Caki2 (cell line): ENCODE measurements around the gene GLP2R. TPM values are rescaled to one million over a fixed set of nuclear protein-coding genes. Genes with fewer than 3 reads are reported as not detected.

ENCODE experiments used
- DNase-seq: peaks from one replicate; pipeline ENCODE4 v3.0.0-alpha.2; 2015; ENCODE audit warnings: low read depth
- in situ Hi-C: cut with HindIII; loops from 2 replicates; pipeline ENCODE4 v1.10.0; 2016; ENCODE audit warnings: low sequenced_read_pairs, low pct_unique_long_range_greater_than_20kb, mixed read lengths
- total RNA-seq: library from RNA; depleted of rRNA; stranded (reverse); fragments of >200 nt; shearing (Covaris generic); gene quantifications from 2 replicates; pipeline ENCODE4 v1.2.3, GENCODE V29; 2014; ENCODE audit warnings: low replicate concordance

Gene GLP2R
- total RNA-seq, 1 experiment from 2014 or later, result 3.9 TPM

DNA sequence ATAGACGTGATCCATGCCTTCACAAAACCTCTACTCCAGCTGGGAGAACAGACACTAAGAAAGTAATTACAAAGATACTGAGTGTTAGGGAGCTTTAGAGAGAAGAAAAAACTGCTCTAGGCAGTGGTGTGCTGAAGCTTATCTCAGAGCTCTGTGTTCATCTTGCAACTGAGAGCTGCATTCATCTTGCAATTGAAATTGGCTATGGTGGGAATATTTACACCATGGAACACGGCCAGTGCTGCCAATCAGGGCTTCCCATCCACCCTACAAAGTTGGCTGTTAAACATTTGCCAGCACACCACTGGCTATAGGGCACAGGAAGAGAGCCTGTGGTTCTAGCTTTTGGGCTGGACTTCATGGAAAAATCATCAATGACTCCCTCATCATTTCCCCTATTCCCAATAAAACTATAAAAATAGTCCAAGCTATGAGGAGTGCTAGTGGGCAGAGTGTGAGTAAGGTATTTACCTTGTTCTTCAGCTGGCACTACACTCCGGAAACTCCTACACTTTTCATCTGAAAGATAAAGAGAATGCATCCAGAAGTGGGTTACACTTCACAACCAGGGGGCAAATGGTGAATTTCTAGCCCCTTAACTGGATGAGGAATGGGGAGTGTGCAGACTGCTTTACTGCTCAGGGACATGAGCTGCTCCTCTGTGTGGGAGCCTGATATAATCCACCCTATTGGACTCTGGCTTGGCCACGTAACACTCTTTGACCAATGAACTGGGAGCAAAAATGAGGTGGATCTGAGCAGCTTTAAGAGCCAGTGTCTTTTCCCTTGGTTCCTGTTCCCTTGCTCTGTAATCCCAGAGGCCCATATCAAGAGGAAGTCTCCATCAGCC, 15.4 kb upstream of the GLP2R start:
- no peak for DNase-seq
- in situ Hi-C loops, result no loop called here

DNA sequence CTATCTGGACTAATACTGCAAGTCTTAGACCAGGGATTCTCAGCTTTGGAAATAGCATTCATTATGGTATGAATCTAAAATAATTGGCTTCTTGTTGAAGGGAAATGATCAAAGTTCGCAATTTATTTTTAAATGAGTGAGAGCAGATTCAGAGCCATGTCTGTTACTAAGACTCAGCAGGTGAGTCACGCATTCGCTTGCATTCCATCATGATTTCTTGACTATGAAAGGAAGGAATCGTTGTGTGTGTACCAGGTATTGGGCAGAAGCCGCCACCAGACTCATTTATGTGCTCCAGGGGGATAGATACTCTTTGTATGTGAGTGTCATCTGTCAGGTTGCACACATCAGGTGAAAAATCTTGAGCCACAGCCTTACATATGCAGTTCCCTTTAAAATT, 14.6 kb upstream of the GLP2R start:
- no peak for DNase-seq
- in situ Hi-C loops, result no loop called here

DNA sequence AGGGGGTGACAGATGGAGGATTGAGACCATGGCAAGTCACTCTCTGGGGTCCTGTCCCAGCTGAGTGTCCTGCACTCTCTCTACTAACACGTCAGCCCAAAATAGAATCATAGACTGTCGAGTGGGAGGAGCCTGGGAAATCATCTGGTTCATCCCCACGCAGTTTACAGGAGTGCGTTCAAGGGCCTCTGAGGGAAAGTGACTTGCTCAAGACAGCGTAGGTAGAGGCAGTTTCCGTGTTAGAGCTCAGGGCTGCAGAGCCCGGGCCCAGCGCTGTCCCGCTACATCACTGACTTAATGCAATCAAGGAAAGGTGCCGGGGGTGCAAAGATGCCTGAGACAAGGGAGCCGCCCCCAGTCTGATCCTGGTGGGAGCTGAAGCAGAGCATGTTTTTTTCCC, 14.2 kb upstream of the GLP2R start:
- no peak for DNase-seq
- in situ Hi-C loops, result no loop called here

DNA sequence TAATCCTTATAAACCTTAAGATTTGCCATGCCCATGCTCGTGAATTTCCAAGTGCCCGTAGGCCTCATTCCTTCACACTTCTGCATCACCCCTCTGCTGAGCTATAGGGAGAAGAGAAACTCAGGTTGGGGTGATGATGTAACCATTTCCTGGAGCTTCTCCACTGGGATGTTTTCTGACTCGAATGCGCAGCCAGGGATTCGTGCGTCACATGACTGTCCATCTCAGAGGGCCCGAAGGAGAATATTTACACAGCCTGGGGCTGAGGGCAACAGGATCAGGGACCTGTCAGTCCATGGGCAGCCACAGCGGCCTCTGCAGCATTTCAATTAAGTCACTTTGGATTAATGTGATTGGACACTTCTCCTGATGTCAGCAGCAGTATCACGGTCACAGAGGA, 12.6 kb upstream of the GLP2R start:
- in situ Hi-C loops, result no loop called here
- no peak for DNase-seq

DNA sequence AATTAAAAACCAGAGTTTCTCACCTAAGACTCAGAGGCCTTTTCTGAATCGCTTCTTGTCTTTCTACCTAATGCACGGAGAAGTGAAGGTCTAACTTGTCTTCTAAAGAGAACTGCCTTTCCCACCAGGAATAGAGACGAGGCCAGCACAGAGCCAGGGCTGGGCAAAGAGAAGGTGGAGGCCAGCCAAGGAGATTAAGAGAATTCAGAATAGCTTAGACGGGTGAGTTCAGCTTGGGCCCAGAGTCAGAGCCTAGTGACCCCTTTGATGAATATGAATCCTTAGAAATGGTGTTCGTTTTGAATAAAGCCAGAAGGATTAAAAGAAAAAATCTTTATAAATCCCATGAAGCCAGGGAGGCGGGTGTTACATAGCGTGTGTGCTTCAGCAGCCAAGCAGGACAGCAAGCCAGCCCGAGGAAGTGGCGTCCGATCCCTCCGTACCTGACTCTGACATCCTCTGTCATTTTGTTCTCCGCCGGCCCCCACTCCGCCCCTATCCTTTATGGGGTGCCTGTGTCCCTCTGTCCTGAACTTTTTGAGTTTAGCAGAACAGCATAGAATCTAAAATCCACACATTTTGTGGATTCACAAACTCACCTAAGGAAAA, 11.3 kb upstream of the GLP2R start:
- DNase-seq, result no peak
- in situ Hi-C loops, result no loop called here

DNA sequence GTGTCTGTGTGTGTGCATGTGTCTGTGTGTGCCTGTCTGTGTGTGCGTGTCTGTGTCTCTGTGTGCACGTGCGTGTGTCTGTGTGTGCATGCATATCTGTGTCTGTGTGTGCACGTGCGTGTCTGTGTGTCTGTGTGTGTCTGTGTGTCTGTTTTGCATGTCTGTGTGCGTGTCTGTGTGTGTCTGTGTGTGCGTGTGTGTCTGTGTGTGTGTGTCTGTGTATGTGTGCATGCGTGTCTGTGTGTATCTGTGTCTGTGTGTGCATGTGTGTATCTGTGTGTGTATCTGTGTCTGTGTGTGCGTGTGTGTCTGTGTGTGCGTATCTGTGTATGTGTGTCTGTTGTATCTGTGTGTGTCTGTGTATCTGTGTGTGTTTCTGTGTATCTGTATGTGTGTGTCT, 9.3 kb upstream of the GLP2R start:
- in situ Hi-C loops, result no loop called here
- no peak for DNase-seq

DNA sequence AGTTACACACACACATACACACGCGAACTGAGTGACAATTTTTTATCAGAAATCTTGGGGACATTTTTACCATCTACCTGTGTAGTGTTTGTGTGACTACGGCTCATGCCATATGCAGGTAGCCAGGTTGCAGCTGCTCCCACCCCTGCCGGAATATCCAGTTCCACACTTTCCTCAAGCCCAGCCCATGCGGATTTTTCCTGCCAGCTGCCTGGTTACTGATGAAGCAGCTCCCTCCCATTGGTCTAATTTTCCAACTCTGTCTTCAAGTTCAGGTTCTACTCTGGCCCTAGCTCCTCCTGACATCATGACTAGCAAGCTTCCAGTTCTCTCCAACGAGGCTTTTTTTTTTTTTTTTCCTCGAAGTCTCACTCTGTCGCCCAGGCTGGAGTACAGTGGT, 8.6 kb upstream of the GLP2R start:
- in situ Hi-C loops, result no loop called here
- peak; percentile 57 for DNase-seq

DNA sequence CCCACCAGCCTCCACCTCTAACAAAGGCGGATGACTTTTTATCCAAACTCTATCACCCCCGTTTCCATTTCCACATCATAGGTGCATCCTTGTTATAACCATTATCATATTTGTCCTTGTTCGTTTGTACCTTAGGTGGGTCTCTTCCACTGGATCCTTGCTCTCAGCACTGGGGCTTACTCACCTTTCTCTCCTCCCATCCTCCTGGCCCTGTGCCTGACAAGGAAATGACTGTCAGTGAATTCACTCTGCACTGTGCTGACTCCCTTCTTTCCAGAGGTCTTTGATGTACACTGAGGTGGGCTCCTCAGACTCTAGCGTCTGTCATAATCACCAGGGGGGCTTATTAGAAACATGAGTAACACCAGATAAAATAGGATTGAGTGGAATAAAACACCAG, 7.0 kb upstream of the GLP2R start:
- in situ Hi-C loops, result no loop called here
- no peak for DNase-seq

DNA sequence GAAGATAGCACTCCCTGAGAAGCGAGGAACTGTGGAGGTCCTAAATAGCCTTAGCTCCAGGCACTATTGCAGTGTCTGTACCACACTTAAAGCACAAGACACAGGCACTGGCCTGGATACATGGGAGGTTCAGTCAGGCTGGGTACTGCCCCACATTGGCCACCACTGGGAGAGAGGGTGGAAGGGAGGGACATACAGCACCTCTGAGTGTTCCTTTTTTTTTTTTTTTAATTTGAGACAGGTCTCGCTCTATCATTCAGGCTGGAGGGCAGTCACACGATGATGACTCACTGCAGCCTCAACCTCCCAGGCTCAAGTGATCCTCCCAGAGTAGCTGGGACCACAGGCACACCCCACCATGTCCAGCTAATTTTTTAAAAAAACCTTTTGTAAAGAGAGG, 5.3 kb upstream of the GLP2R start:
- no peak for DNase-seq
- in situ Hi-C loops, result no loop called here

DNA sequence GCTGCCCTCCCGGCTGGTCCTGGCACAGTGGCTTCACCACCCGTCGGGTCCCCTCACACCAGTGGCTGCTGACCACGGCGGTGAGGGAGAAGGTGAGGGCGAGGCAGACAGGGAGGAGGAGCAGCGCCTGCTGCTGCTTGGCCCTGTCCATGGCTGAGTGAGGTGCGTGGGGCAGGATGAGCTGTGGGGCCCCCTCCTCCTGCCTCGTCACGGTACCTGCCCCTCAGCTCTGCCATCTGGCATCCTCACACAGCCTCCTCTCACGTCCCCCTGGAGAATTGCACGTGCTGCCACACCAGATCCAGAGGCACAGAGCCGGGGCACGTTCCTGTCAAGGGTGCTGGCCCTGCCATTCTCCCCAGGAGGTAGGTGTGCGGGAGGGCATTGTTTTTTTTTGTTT, 3.8 kb upstream of the GLP2R start, which contains the start of gene GSG1L2:
Gene GSG1L2 (minus strand): TSS at position 159 of the 400 bp plus-strand sequence. CDS start 8 bp downstream, at position 151.
- in situ Hi-C loops, result no loop called here
- no peak for DNase-seq

DNA sequence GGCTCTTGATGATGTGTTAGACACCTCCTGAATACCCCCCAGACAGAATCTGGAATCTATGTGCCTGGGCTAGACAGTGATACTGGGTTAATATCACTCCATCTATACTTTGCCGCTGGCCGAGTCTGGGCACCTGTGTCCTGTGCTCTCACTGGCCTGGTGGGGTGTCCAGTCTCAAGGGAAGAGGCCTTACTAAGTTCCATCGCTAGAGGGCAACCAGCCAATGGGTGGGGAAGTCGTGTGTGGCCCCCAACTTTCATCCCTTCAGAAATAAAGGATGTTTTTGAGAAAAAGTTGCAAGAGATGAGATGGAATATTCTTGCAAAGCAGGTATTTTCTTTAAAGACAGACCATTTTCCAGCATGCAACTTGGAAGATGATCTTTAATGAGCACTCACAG, 1.6 kb upstream of the GLP2R start:
- DNase-seq, result no peak
- in situ Hi-C loops, result no loop called here

DNA sequence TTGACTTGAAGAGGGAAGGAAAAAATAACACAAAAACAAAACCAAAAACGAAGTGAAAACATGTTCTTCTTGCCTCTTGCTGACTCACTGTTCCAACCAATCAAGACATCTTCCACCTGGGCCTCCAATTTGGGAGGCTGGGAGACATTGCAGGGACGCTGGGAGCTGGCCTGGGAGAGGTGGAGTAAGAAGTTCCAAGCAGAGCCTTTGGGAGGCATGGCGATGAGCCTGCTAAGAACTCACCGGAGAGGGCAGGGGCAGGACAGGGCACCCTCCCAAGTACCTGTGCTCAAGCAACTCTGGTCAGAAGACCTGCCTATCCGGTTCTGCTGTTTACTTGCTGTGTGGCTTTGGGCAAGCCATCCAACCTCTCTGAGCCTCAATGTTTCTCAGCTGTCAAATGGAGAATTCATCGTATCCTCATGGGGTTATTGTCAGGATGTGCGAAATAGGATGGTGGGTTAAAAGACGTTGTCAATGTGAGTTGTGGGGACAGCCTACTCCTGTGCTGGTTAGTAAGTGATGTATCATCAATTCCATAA, 856 bp upstream of the GLP2R start:
- DNase-seq, result no peak
- in situ Hi-C loops, result no loop called here

DNA sequence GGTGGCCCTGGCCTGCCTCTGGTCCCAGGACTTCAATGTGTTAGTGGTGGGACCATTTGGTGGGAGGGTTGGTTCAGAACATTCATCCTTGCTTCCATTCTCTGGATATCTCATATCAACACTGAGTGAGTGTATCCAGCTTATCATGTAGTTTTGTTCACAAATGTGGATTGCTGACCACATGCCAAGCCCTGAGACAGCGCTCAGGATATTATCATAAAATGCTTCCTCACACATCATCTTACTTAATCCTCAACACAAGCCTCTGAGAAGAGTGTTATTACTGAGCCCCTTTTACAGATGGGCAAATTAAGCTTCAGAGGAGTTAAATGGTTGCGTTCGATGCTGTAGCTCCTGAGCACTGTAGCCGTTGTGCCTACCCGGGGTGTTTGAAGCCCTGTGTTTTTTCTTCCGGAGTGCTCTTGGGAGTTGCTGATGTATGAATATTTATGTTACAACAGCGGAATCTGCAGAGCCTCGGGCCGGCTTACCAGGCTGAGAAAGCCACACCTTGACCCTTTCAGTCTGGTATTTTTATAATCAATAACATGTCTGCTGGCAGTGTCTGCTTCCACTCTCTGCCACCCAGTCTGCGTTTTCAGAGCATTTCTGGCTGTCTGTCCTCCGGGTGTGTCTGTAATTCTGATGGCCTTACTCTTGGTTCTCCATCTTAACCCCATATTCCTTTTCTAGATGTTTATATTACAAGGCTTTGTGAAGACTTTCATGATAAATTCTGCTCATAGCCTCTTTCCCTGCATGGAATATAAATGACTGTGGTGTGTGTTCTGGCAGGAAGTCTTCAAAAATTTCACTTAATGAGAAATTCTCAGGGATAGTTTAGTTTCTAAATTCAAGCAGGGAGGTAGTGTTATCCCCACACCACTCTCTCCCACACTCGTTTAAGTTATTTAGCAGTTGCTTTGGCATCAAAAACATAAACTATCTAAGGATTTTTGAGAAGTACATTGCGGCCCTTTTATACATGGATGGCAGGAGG, 2.9 kb downstream of the GLP2R start:
- no peak for DNase-seq
- in situ Hi-C loops, result no loop called here

DNA sequence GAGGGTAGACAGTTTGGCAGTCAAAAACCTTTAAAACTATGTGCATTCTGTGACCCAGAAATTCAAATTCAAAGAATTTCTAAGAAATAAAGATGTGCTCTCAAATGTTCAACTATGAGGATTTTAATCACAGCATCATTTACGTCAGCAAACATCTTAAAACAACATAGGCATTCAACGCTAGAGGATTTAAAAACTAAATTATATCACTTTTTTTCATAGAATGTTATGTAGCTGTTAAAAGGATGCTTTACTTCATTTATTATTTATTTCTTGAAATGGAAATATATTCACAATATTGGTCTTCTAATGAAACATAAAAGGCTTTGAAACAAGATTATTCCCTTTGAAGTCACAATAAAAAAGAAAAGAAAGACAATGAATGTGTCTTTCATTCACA, 3.6 kb downstream of the GLP2R start:
- in situ Hi-C loops, result no loop called here
- DNase-seq, result no peak

DNA sequence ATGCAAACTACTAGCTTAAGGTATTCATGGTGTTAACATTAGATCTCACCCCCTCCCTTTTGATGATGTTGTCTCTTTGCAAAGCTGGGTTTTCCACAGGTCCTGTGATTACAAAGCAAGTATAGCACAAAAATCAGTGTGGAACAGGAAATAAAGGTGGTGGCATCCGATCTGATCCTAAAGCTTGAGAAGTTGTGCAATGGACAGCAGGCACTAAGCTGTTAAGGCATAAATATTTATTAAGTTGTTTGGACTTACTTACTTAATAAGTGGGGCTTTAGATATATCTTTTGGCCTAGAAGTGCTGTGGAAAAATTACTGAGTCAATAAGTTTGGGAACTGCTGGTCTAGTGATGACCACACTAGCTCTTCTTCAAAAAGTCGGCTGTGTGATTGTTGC, 5.0 kb downstream of the GLP2R start:
- in situ Hi-C loops, result no loop called here
- no peak for DNase-seq

DNA sequence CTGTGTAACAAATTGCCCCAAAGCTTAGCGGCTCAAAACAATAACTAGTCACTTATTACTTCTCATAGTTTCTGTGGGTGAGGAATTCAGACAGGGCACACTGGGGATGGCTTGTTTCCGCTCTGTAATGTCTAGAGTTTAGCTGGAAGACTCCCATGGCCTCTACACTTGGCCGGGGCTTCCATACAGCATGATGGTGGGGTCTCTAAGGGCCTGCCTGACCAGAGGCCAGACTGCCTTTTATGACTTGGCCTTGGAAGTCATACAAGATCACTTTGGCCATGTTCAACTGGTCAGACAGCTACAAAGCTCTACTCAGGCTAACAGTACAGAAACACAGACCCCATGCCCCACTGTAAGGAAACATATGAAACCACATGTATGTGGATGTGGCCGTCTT, 8.2 kb downstream of the GLP2R start:
- in situ Hi-C loops, result no loop called here
- no peak for DNase-seq

DNA sequence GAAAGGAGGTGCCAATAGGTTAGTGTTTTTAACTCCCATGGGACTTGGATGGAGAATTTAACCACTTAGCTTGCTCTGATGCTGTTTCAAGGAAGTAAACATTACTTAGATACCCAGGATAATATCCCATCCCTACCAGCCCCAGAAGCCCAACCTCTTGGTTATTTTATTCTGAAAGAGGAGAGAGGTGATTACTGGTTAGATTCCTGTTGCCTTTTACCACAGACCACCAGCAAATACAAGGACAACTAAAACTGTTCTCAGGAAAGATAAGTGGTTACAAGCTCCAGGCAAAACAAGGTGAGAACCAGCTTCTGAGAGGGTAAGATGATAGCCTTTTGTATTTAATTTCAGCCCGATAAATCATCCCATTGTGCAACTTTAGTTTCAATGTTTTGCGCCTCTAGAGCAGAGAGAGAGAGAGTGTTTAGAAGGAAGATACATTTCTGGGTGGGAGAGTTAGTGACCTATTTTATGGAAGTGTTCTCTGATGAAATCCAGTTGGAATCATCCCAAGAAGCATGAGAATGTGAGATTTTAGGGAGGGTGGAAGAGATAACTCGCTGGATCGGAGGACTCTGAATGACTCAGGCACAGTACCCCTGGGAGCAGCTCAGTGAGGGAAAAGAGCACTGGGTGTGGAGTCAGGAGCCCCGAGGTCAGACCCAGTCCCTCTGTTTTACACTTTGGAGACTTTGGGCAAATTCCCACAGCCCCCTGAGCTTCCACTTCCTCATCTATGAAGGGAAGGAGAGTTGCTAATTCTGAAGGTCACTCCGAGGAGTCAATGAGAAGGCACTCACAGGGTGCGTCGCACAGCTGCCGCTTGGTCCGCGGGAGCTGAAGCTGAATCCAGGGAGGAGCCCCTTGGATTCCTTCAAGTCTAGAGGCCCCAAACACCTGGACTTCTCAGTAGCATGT, 12.1 kb downstream of the GLP2R start:
- in situ Hi-C loops, result no loop called here
- DNase-seq, result peak; percentile 56

DNA sequence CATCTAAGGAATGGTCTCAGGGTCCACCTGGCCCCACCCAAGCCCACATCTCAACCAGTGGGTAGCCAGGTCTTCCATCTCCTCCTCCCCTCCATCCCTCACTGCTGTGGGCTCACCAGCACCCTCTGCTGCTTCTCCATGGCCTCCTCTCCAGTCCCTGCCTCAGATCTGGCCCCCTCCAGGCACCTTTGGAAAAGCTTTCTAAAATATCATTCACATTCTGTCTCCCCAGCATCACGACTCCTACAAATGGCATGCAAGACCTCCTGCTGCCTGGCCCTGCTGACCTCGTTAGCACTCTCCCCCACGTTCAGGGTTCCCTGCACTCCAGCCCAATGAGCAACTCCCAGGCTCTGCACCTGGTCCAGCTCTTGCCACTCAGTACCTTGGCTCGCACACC, 13.7 kb downstream of the GLP2R start:
- in situ Hi-C loops, result no loop called here
- peak; percentile 47 for DNase-seq
